BLaER1 (cell line): ENCODE data around the gene FXYD1.
A peak's percentile ranks its signal among the peaks of the same experiment; 100 is the strongest.

ENCODE experiments used
- H3K27ac ChIP-seq: shearing (Covaris generic); formaldehyde crosslinking; 2 replicates; pipeline ENCODE4 v1.8.1; 2022
- H3K27me3 ChIP-seq: shearing (Covaris generic); formaldehyde crosslinking; 2 replicates; pipeline ENCODE4 v1.8.1; 2022
- H3K36me3 ChIP-seq: shearing (Covaris generic); formaldehyde crosslinking; 2 replicates; pipeline ENCODE4 v1.8.1; 2022
- H3K4me1 ChIP-seq: shearing (Covaris generic); formaldehyde crosslinking; 2 replicates; pipeline ENCODE4 v1.8.1; 2022
- H3K4me2 ChIP-seq: shearing (Covaris generic); formaldehyde crosslinking; 2 replicates; pipeline ENCODE4 v1.8.1; 2022
- H3K4me3 ChIP-seq: shearing (Covaris generic); formaldehyde crosslinking; 2 replicates; pipeline ENCODE4 v1.8.1; 2022
- H3K9ac ChIP-seq: shearing (Covaris generic); formaldehyde crosslinking; 2 replicates; pipeline ENCODE4 v1.8.1; 2022
- H3K9me3 ChIP-seq: shearing (Covaris generic); formaldehyde crosslinking; 2 replicates; pipeline ENCODE4 v1.8.1; 2022
- H4K20me1 ChIP-seq: shearing (Covaris generic); formaldehyde crosslinking; 2 replicates; pipeline ENCODE4 v1.8.1; 2022
- Cebpa-rat ChIP-seq: shearing (Covaris generic); IDR thresholded peaks from 2 replicates; pipeline ENCODE4 v1.8.1; 2022

The FXYD1 gene

GRCh38 chr19:35106898-35107541 is 31.6 kb upstream of the FXYD1 start:
- Histone ChIP-seq H4K20me1 (no peaks in the 10 kb centered on the region), H3K36me3 (no peaks in the 10 kb centered on the region), H3K4me3 (no peak overlapping the region), H3K9ac (no peak overlapping the region), H3K4me1 (peaks cover 5% of the 10 kb centered on the region; the same call in 1 of the 2 replicates), H3K27ac (no peak overlapping the region), H3K27me3 (no peaks in the 10 kb centered on the region), H3K9me3 (peaks cover 8% of the 10 kb centered on the region; the same call in 1 of the 2 replicates), H3K4me2 (no peak overlapping the region)
- no peak for TF ChIP-seq Cebpa-rat

- H3K9me3 ChIP-seq, result peaks cover 8% of the 10 kb centered on the region; the same call in 1 of the 2 replicates
- peaks cover 5% of the 10 kb centered on the region; the same call in 1 of the 2 replicates for H3K4me1 ChIP-seq
- no peak for TF ChIP-seq Cebpa-rat
- H3K9ac ChIP-seq, result no peak overlapping the region
- H3K4me3 ChIP-seq, result no peak overlapping the region
- H4K20me1 ChIP-seq, result no peaks in the 10 kb centered on the region
- no peaks in the 10 kb centered on the region for H3K36me3 ChIP-seq
- no peaks in the 10 kb centered on the region for H3K27me3 ChIP-seq
- H3K27ac ChIP-seq, result no peak overlapping the region
- H3K4me2 ChIP-seq, result no peak overlapping the region
Observed at GRCh38 chr19:35107545-35107944, 31.1 kb upstream of the FXYD1 start.

- Histone ChIP-seq H3K4me3 (no peak overlapping the region), H3K4me1 (peaks cover 3% of the 10 kb centered on the region; the same call in 1 of the 2 replicates)
- TF ChIP-seq Cebpa-rat, result no peak
Observed at GRCh38 chr19:35108730-35109129, 29.9 kb upstream of the FXYD1 start.

GRCh38 chr19:35109395-35110112 is 29.1 kb upstream of the FXYD1 start:
- no peaks in the 10 kb centered on the region for H3K36me3 ChIP-seq
- H3K9me3 ChIP-seq, result peaks cover 8% of the 10 kb centered on the region; the same call in 1 of the 2 replicates
- no peaks in the 10 kb centered on the region for H4K20me1 ChIP-seq
- H3K4me2 ChIP-seq, result no peak overlapping the region
- no peak for TF ChIP-seq Cebpa-rat
- no peak overlapping the region for H3K27ac ChIP-seq
- H3K4me3 ChIP-seq, result no peak overlapping the region
- peaks cover 4% of the 10 kb centered on the region; the same call in 1 of the 2 replicates for H3K4me1 ChIP-seq
- no peak overlapping the region for H3K9ac ChIP-seq
- H3K27me3 ChIP-seq, result no peaks in the 10 kb centered on the region

More at GRCh38 chr19:35108730-35109129, 29.9 kb upstream of the FXYD1 start:
- H3K4me2 ChIP-seq, result no peak overlapping the region
- H3K27ac ChIP-seq, result no peak overlapping the region
- H3K9ac ChIP-seq, result no peak overlapping the region
- no peaks in the 10 kb centered on the region for H4K20me1 ChIP-seq
- H3K27me3 ChIP-seq, result no peaks in the 10 kb centered on the region
- H3K9me3 ChIP-seq, result peaks cover 8% of the 10 kb centered on the region; the same call in 1 of the 2 replicates
- no peaks in the 10 kb centered on the region for H3K36me3 ChIP-seq

- no peak overlapping the region for H3K4me2 ChIP-seq
Observed at GRCh38 chr19:35110974-35111373, 27.6 kb upstream of the FXYD1 start.

DNA sequence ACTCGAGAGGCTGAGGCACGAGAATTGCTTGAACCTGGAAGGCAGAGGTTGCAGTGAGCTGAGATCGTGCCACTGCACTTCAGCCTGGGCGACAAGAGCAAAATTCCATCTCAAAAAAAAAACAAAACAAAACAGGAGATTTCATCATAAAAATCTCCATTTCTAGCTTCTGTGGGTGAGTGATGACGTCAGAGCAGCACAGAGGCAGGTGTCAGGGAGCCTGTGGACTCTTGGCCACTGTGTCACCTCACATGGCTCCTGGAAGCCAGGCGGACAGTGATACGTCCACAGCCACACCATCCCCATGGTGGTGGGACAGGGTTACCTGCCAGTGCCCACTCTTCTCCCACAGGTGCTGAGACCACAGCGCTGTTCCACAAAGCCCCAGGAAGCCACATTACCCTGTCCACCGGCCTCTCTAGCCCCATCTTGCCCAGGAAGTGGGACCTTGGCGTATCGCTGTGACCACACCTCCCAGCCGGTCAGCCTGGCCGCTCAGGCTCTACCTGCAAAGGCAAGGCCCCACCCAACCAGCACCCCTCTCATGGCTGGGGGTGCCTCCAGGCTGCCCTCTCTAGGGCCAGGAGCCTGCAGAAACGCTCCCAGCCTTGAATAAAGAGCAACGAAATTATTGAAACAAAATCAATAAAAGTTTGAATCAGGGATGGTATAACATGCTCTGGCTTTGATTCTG is 25.5 kb upstream of the FXYD1 start:
- TF ChIP-seq Cebpa-rat, result no peak
- H3K4me1 ChIP-seq, result peaks cover 17% of the 10 kb centered on the region
- H3K9me3 ChIP-seq, result no peaks in the 10 kb centered on the region
- H3K4me2 ChIP-seq, result no peak overlapping the region
- no peak overlapping the region for H3K27ac ChIP-seq
- no peaks in the 10 kb centered on the region for H3K36me3 ChIP-seq
- H3K9ac ChIP-seq, result no peak overlapping the region
- H4K20me1 ChIP-seq, result no peaks in the 10 kb centered on the region
- H3K4me3 ChIP-seq, result no peak overlapping the region
- H3K27me3 ChIP-seq, result no peaks in the 10 kb centered on the region

More at GRCh38 chr19:35110974-35111373, 27.6 kb upstream of the FXYD1 start:
- Histone ChIP-seq H3K4me3 (no peak overlapping the region), H3K36me3 (no peaks in the 10 kb centered on the region), H3K27ac (no peak overlapping the region), H3K4me1 (peaks cover 11% of the 10 kb centered on the region), H3K27me3 (no peaks in the 10 kb centered on the region), H3K9me3 (peaks cover 5% of the 10 kb centered on the region; the same call in 1 of the 2 replicates), H3K9ac (no peak overlapping the region), H4K20me1 (no peaks in the 10 kb centered on the region)
- no peak for TF ChIP-seq Cebpa-rat

- H4K20me1 ChIP-seq, result no peaks in the 10 kb centered on the region
- H3K9me3 ChIP-seq, result no peaks in the 10 kb centered on the region
- H3K9ac ChIP-seq, result no peak overlapping the region
- H3K4me3 ChIP-seq, result peak overlapping the region; percentile 35; the same call in 1 of the 2 replicates
- H3K36me3 ChIP-seq, result no peaks in the 10 kb centered on the region
- H3K4me1 ChIP-seq, result peaks cover 28% of the 10 kb centered on the region
- H3K4me2 ChIP-seq, result peak overlapping the region; percentile 65
- no peak for TF ChIP-seq Cebpa-rat
- H3K27me3 ChIP-seq, result no peaks in the 10 kb centered on the region
- H3K27ac ChIP-seq, result no peak overlapping the region
Observed at GRCh38 chr19:35114353-35115176, 24.1 kb upstream of the FXYD1 start.

GRCh38 chr19:35115177-35115951 is 23.3 kb upstream of the FXYD1 start, which contains the start of gene FXYD3:
TSS of gene FXYD3 (plus strand) at chr19:35115823. CDS start at chr19:35119377, 3,554 bp downstream.
- H3K36me3 ChIP-seq, result no peaks in the 10 kb centered on the region
- H3K9me3 ChIP-seq, result no peaks in the 10 kb centered on the region
- H3K4me1 ChIP-seq, result peaks cover 36% of the 10 kb centered on the region
- peak within 1 kb of the TSS; percentile 35; the same call in 1 of the 2 replicates for H3K4me3 ChIP-seq
- no peak within 1 kb of the TSS for H3K9ac ChIP-seq
- no peaks in the 10 kb centered on the region for H3K27me3 ChIP-seq
- H3K4me2 ChIP-seq, result peak within 1 kb of the TSS; percentile 65
- TF ChIP-seq Cebpa-rat, result no peak
- no peaks in the 10 kb centered on the region for H4K20me1 ChIP-seq
- no peak within 1 kb of the TSS for H3K27ac ChIP-seq
